ENCODE results near the gene ARAP2. TPM values are rescaled to one million over a fixed set of nuclear protein-coding genes. Genes with fewer than 3 reads are reported as not detected.
A peak's percentile ranks its signal among the peaks of the same experiment; 100 is the strongest.

ARAP2 gene
- total RNA-seq, 2 experiments from 2014 or later = 30.0 to 31.0 TPM

DNA sequence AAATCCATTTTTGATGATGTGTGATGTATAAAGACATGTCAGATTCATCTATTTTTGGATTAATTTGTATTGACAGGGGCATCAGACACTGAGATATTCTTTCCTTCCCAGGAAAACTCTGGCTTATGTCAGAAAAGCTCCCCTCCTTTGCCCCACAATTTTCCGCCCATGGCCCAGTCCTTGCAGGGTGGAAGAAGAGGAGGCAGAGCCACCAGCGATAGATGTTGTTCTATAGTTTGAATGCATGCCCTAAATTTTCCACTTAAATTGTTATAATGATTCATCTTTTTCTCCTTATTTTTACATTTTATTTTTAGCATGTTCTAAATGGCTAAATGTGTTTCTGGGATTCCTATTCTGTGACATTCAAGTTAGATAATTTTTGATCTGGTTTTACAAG lies 149.3 kb downstream of the ARAP2 start:
- no peak for ATAC-seq
- peaks cover 21% of the 10 kb centered on the region for H3K36me3 Mint-ChIP-seq (ENCODE audit: low read depth)
- peaks cover 3% of the 10 kb centered on the region for H3K4me1 Mint-ChIP-seq (ENCODE audit: low read depth)
- DNase-seq = no peak
- CTCF ChIA-PET = interaction anchor here (1.2 kb wide), 1 partner anchor 28 kb away, joined by 3 read pairs; no protein-coding TSS in a partner anchor
- no peak overlapping the region for H3K4me3 Mint-ChIP-seq
- POLR2A ChIA-PET = interaction anchor here (0.6 kb wide), 1 partner anchor 46 kb away, joined by 4 read pairs; no protein-coding TSS in a partner anchor
- no peak overlapping the region for H3K27ac Mint-ChIP-seq
- H3K27me3 Mint-ChIP-seq = no peaks in the 10 kb centered on the region
- no peaks in the 10 kb centered on the region for H3K9me3 Mint-ChIP-seq
- TF ChIP-seq, protein P1, sequence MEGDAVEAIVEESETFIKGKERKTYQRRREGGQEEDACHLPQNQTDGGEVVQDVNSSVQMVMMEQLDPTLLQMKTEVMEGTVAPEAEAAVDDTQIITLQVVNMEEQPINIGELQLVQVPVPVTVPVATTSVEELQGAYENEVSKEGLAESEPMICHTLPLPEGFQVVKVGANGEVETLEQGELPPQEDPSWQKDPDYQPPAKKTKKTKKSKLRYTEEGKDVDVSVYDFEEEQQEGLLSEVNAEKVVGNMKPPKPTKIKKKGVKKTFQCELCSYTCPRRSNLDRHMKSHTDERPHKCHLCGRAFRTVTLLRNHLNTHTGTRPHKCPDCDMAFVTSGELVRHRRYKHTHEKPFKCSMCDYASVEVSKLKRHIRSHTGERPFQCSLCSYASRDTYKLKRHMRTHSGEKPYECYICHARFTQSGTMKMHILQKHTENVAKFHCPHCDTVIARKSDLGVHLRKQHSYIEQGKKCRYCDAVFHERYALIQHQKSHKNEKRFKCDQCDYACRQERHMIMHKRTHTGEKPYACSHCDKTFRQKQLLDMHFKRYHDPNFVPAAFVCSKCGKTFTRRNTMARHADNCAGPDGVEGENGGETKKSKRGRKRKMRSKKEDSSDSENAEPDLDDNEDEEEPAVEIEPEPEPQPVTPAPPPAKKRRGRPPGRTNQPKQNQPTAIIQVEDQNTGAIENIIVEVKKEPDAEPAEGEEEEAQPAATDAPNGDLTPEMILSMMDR (IDR thresholded peaks at IDR 0.05) = no peak
- intact Hi-C loops (cut with micrococcal nuclease) = no loop called here

DNA sequence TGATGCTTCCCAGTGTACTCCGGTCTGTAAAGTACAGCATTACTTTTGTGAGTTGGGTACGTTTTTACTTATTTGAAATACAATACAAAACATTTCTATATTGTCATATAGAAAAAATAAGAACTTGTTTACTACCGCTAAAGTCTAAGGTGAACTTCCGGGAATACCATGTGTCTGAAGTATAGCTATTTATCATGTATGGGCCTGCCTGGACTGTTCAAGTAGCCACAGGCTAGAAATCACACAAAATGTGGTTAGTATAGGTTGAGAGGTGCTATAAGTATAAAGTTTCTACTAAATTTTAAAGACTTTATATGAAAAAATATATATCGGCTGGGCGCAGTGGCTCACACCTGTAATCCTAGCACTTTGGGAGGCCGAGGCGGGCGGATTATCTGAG lies 152.3 kb downstream of the ARAP2 start:
- CTCF ChIA-PET = interaction anchor here (0.8 kb wide), 1 partner anchor 214 kb away, joined by 3 read pairs; no protein-coding TSS in a partner anchor
- no peaks in the 10 kb centered on the region for H3K27me3 Mint-ChIP-seq
- H3K9me3 Mint-ChIP-seq = no peaks in the 10 kb centered on the region
- peaks cover 3% of the 10 kb centered on the region for H3K4me1 Mint-ChIP-seq (ENCODE audit: low read depth)
- peaks cover 11% of the 10 kb centered on the region for H3K36me3 Mint-ChIP-seq (ENCODE audit: low read depth)
- ATAC-seq = no peak
- TF ChIP-seq, protein P1 (IDR thresholded peaks at IDR 0.05) = no peak
- intact Hi-C loops (cut with micrococcal nuclease) = no loop called here
- no peak overlapping the region for H3K4me3 Mint-ChIP-seq
- no peak for DNase-seq
- H3K27ac Mint-ChIP-seq = no peak overlapping the region
- POLR2A ChIA-PET = no interaction called here

- POLR2A ChIA-PET = no interaction called here
- Mint-ChIP-seq H3K4me1 (ENCODE audit: low read depth) (peaks cover 18% of the 10 kb centered on the region), H3K9me3 (no peaks in the 10 kb centered on the region), H3K36me3 (ENCODE audit: low read depth) (peaks cover 8% of the 10 kb centered on the region), H3K27me3 (no peaks in the 10 kb centered on the region), H3K4me3 (no peak overlapping the region), H3K27ac (no peak overlapping the region)
- ATAC-seq = no peak
- CTCF ChIA-PET = no interaction called here
- intact Hi-C loops (cut with micrococcal nuclease) = no loop called here
- TF ChIP-seq, protein P1 (IDR thresholded peaks at IDR 0.05) = no peak
- no peak for DNase-seq
Measured at GRCh38 chr4:36088542-36088941, 155.8 kb downstream of the ARAP2 start.

DNA sequence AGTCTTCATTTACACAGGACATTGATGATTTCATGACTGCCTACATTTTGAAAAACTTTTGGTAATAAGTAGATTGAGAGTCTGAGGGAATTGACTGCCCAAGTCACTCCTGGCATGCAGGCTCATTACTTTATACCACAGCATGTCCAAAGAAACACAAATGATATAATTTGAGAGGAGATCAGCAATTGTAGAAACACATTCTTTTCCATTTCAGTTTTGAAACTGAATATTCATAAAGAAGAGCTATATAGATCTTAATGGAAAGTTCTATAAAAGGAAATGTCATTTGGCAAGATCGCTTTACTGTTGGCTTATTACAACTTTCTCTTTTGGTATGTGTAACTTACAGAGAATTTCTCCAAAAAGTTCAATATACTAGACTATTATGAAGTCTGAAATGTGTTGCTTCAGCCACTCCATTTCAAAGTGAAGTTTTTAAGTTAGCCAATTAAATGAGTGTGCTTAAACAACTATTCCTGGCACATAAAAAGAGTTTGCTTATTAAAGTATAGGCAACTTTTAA lies 158.0 kb downstream of the ARAP2 start:
- Mint-ChIP-seq H3K27ac (peak overlapping the region; percentile 78), H3K9me3 (no peaks in the 10 kb centered on the region), H3K4me1 (ENCODE audit: low read depth) (peaks cover 18% of the 10 kb centered on the region), H3K4me3 (peak overlapping the region; percentile 2), H3K36me3 (ENCODE audit: low read depth) (peaks cover 10% of the 10 kb centered on the region), H3K27me3 (no peaks in the 10 kb centered on the region)
- TF ChIP-seq, protein P1 (IDR thresholded peaks at IDR 0.05) = no peak
- peak; percentile 51 for ATAC-seq
- POLR2A ChIA-PET = no interaction called here
- DNase-seq = no peak
- intact Hi-C loops (cut with micrococcal nuclease) = no loop called here
- CTCF ChIA-PET = interaction anchor here (0.8 to 1.0 kb wide), 2 partner anchors 108 to 243 kb away, joined by 3 read pairs; no protein-coding TSS in a partner anchor

DNA sequence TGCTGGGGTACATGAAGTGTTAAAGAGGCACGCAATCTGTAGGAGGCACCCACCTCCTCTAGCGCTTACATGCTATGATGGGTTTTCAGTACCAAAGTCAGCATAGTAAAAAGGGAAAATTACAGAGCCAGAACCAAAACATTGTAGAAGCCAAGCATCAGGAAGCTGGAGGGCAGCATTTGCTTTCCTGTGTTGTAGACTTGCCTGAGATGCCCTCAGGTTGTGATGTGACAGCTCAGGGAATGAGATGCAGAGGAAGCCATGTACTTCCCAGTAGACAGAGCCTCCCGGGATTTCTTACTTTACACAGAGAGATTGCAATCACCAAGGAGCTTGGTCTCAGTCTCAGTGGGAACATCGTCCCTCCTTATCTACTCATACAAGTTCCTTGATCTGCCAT lies 161.5 kb downstream of the ARAP2 start:
- ATAC-seq (no peak), DNase-seq (no peak)
- peaks cover 11% of the 10 kb centered on the region for H3K36me3 Mint-ChIP-seq (ENCODE audit: low read depth)
- H3K27ac Mint-ChIP-seq = no peak overlapping the region
- H3K9me3 Mint-ChIP-seq = no peaks in the 10 kb centered on the region
- H3K4me3 Mint-ChIP-seq = no peak overlapping the region
- no peaks in the 10 kb centered on the region for H3K27me3 Mint-ChIP-seq
- intact Hi-C loops (cut with micrococcal nuclease) = no loop called here
- ChIA-PET POLR2A (interaction anchor here (1.3 kb wide), 1 partner anchor 10 kb away, joined by 3 read pairs; no protein-coding TSS in a partner anchor), CTCF (interaction anchor here (1.1 to 1.2 kb wide), 2 partner anchors 28 to 52 kb away, joined by 3 read pairs; no protein-coding TSS in a partner anchor)
- TF ChIP-seq, protein P1 (IDR thresholded peaks at IDR 0.05) = no peak
- peaks cover 15% of the 10 kb centered on the region for H3K4me1 Mint-ChIP-seq (ENCODE audit: low read depth)
